ENCODE data around the gene MKS1.

The MKS1 gene

DNA sequence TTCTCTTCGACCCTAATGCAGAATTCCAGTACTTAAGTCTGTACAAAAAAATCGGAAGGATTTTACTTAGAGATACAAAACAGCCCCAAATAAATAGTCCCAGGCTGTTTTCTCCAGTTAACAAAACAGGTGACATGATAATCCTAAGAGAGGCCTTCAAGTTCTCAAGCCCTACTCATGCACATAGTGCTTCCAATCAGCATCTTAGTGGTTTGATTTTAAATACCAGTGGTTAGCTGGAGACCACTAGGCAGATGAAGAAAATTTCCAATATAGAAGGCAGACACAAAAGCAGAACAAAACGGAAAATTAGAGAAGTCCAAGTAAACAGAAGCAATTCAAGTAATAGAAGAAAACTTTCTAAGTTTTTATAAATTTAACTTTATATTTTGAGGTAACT lies 57.5 kb downstream of the MKS1 start:
- DNase-seq (ENCODE audit: low spot score): no peak

DNA sequence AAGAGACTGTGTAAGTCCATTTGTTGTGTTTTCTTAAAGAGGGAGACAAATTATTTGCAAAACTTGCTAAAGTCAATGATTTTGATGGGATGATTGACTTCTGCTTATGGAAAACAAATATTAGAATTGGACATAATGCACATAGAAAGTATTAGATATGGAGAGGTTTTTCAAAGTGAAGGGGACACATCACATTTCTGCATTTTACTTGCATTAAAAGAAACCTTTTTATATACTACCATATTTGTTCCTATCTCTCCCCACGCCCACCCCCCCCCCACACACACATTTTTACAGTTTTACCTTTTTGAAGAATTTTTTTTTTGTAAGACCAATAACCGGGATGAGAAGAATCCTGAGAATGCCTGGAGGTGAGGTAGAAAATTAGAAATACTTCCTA lies 60.9 kb downstream of the MKS1 start:
- DNase-seq (ENCODE audit: low spot score): no peak

DNA sequence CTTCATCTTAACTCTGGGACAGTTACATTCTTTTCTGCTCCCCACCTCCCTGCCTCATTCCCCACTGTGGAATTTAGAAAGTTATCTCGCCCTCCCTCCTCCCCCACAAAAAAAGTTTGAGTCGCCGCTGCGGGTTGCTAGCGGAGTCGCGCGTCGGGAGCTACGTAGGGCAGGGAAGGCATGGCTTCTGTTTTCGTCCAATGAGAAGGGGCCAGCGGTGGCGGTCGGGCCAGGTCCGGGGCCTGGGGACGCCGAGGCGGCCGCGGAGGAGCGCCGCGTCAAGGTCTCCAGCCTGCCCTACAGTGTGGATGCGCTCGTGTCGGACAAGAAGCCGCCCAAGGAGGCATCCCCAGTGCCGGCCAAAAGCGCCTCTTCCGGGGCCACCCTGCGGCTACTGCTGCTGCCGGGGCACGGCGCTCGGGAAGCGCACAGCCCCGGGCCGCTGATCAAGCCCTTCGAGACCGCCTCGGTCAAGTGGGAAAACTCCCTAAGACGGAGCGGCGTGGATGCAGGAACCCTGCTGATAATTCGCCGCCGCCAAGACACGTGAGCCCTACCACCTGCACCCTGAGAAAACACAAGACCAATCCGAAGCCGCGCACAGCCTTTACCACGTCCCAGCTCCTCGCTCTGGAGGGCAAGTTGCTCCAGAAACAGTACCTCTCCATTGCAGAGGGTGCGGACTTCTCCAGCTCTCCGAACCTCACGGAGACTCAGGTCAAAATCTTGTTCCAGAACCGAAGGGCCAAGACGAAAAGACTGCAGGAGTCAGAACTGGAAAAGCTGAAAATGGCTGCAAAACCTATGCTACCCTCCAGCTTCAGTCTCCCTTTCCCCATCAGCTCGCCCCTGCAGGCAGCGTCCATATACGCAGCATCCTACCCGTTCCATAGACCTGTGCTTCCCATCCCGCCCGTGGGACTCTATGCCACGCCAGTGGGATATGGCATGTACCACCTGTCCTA lies 61.9 kb downstream of the MKS1 start:
- no peak for DNase-seq (ENCODE audit: low spot score)

All from left forelimb (tissue), 1 donor.